ENCODE results near the gene PI4KA. TPM values are rescaled to one million over a fixed set of nuclear protein-coding genes. Genes with fewer than 3 reads are reported as not detected.

PI4KA gene
- total and polyA plus RNA-seq, 2 of the 13 experiments (the other 11 are each of a cell fraction or from before 2014, with no cell fraction given): 27.4 to 56.4 TPM

DNA sequence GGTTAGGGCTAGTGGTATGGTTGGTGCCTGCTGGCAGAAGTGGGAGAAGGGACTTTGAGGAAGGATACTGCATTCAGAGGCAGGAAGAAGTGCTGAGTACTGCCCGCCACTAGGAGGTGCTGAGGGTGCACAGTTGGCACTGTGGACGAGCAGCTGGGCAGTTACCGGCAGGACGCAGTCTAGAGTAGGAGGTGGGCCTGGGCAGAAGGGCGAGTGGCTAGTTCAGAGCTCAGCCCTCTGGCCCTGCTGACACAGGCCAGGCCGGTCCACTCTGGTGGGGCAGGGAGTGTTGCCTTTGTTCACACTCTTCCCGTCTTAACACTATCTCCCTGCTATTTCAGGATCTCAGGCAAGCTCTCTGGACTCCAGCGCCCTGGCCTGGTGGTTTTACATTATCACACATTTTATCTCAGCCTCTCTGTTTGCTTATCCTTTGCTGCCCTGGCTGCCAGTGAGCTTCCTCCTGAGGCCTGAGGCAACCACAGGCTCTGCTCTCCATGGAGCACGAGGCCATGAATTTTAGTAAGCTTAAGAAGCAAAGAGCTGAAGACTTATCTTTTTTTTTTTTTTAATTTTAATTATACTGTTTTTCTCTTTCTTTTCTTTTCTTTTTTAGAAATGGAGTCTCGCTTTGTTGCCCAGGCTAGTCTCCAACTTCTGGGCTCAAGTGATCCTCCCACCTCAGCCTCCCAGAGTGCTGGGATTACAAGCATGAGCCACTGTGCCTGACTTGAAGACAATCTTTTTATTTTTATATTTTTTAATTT lies 27.1 kb upstream of the PI4KA start (continued):
- TF ChIP-seq, protein P1, sequence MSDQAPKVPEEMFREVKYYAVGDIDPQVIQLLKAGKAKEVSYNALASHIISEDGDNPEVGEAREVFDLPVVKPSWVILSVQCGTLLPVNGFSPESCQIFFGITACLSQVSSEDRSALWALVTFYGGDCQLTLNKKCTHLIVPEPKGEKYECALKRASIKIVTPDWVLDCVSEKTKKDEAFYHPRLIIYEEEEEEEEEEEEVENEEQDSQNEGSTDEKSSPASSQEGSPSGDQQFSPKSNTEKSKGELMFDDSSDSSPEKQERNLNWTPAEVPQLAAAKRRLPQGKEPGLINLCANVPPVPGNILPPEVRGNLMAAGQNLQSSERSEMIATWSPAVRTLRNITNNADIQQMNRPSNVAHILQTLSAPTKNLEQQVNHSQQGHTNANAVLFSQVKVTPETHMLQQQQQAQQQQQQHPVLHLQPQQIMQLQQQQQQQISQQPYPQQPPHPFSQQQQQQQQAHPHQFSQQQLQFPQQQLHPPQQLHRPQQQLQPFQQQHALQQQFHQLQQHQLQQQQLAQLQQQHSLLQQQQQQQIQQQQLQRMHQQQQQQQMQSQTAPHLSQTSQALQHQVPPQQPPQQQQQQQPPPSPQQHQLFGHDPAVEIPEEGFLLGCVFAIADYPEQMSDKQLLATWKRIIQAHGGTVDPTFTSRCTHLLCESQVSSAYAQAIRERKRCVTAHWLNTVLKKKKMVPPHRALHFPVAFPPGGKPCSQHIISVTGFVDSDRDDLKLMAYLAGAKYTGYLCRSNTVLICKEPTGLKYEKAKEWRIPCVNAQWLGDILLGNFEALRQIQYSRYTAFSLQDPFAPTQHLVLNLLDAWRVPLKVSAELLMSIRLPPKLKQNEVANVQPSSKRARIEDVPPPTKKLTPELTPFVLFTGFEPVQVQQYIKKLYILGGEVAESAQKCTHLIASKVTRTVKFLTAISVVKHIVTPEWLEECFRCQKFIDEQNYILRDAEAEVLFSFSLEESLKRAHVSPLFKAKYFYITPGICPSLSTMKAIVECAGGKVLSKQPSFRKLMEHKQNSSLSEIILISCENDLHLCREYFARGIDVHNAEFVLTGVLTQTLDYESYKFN (CRISPR knock-in tag; conservative IDR thresholded peaks at IDR 0.05): peak; percentile 59; the same call in 1 of the 2 replicates
- TF ChIP-seq, protein P2, sequence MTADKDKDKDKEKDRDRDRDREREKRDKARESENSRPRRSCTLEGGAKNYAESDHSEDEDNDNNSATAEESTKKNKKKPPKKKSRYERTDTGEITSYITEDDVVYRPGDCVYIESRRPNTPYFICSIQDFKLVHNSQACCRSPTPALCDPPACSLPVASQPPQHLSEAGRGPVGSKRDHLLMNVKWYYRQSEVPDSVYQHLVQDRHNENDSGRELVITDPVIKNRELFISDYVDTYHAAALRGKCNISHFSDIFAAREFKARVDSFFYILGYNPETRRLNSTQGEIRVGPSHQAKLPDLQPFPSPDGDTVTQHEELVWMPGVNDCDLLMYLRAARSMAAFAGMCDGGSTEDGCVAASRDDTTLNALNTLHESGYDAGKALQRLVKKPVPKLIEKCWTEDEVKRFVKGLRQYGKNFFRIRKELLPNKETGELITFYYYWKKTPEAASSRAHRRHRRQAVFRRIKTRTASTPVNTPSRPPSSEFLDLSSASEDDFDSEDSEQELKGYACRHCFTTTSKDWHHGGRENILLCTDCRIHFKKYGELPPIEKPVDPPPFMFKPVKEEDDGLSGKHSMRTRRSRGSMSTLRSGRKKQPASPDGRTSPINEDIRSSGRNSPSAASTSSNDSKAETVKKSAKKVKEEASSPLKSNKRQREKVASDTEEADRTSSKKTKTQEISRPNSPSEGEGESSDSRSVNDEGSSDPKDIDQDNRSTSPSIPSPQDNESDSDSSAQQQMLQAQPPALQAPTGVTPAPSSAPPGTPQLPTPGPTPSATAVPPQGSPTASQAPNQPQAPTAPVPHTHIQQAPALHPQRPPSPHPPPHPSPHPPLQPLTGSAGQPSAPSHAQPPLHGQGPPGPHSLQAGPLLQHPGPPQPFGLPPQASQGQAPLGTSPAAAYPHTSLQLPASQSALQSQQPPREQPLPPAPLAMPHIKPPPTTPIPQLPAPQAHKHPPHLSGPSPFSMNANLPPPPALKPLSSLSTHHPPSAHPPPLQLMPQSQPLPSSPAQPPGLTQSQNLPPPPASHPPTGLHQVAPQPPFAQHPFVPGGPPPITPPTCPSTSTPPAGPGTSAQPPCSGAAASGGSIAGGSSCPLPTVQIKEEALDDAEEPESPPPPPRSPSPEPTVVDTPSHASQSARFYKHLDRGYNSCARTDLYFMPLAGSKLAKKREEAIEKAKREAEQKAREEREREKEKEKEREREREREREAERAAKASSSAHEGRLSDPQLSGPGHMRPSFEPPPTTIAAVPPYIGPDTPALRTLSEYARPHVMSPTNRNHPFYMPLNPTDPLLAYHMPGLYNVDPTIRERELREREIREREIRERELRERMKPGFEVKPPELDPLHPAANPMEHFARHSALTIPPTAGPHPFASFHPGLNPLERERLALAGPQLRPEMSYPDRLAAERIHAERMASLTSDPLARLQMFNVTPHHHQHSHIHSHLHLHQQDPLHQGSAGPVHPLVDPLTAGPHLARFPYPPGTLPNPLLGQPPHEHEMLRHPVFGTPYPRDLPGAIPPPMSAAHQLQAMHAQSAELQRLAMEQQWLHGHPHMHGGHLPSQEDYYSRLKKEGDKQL (CRISPR knock-in tag; IDR thresholded peaks at IDR 0.05; ENCODE audit: low read depth): no peak
- peak; percentile 12; the same call in 1 of the 2 replicates for TF ChIP-seq FOXK1 (CRISPR knock-in tag; IDR thresholded peaks at IDR 0.05; ENCODE audit: borderline replicate concordance, low read depth)
- no peak for TF ChIP-seq SIX4 (CRISPR knock-in tag; IDR thresholded peaks at IDR 0.05)
- no peak for TF ChIP-seq ZNF589 (CRISPR knock-in tag; conservative IDR thresholded peaks at IDR 0.05)
- TF ChIP-seq ZNF562 (CRISPR knock-in tag; IDR thresholded peaks at IDR 0.05; ENCODE audit: borderline replicate concordance): no peak
- peak; percentile 90 for TF ChIP-seq RFXANK (CRISPR knock-in tag; IDR thresholded peaks at IDR 0.05)
- TF ChIP-seq SMYD3 (CRISPR knock-in tag; IDR thresholded peaks at IDR 0.05): peak; percentile 54; the same call in 1 of the 2 replicates
- TF ChIP-seq, protein P3, sequence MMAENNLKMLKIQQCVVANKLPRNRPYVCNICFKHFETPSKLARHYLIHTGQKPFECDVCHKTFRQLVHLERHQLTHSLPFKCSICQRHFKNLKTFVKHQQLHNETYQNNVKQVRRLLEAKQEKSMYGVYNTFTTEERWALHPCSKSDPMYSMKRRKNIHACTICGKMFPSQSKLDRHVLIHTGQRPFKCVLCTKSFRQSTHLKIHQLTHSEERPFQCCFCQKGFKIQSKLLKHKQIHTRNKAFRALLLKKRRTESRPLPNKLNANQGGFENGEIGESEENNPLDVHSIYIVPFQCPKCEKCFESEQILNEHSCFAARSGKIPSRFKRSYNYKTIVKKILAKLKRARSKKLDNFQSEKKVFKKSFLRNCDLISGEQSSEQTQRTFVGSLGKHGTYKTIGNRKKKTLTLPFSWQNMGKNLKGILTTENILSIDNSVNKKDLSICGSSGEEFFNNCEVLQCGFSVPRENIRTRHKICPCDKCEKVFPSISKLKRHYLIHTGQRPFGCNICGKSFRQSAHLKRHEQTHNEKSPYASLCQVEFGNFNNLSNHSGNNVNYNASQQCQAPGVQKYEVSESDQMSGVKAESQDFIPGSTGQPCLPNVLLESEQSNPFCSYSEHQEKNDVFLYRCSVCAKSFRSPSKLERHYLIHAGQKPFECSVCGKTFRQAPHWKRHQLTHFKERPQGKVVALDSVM (CRISPR knock-in tag; IDR thresholded peaks at IDR 0.05): peak; percentile 60; the same call in 1 of the 2 replicates
- peak; percentile 91 for TF ChIP-seq XRCC5 (optimal IDR thresholded peaks at IDR 0.05; ENCODE audit: low read length)
- TF ChIP-seq ZFP82 (CRISPR knock-in tag; IDR thresholded peaks at IDR 0.05; ENCODE audit: borderline replicate concordance): no peak
- TF ChIP-seq JARID2 (CRISPR knock-in tag; IDR thresholded peaks at IDR 0.05; ENCODE audit: insufficient replicate concordance): no peak
- peak; percentile 87 for TF ChIP-seq CCDC6 (CRISPR knock-in tag; IDR thresholded peaks at IDR 0.05)
- 0 out of 2 replicates have a peak, but pooled peaks have one; percentile 30 for TF ChIP-seq ZFP90 (CRISPR knock-in tag; IDR thresholded peaks at IDR 0.05; ENCODE audit: borderline replicate concordance)
- TF ChIP-seq, protein P4, sequence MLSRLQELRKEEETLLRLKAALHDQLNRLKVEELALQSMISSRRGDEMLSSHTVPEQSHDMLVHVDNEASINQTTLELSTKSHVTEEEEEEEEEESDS (CRISPR knock-in tag; IDR thresholded peaks at IDR 0.05; ENCODE audit: borderline replicate concordance): no peak
- TF ChIP-seq ZFP36L1 (CRISPR knock-in tag; IDR thresholded peaks at IDR 0.05): peak; percentile 92

Measured in HepG2 (cell line).